GM12878 (cell line): ENCODE measurements around the gene AKT1S1. TPM values are rescaled to one million over a fixed set of nuclear protein-coding genes. Genes with fewer than 3 reads are reported as not detected.

Experiments
- ATAC-seq: fragments of 200-7000 bp; cut with Tn5 transposase; 3 replicates; pipeline ENCODE4 v1.9.1; 2020; ENCODE audit warnings: mild to moderate bottlenecking, moderate library complexity
- BruUV-seq: library from RNA; stranded (reverse); fragments of 400-500 nt; replicated peaks from 2 replicates; lab custom pipeline; 2021; lab: Mats Ljungman, UMichigan
- CTCF ChIA-PET: fragments of 300-600 bp; sonication (Branson Sonifier 250); formaldehyde crosslinking; extraction: SDS; loops from one replicate; lab custom pipeline; 2021; ENCODE audit warnings: inconsistent platforms; lab: Yijun Ruan, JAX
- POLR2A ChIA-PET: fragments of 350-600 bp; formaldehyde crosslinking; extraction: SDS; loops from one replicate; lab custom pipeline; 2021; ENCODE audit warnings: inconsistent platforms; lab: Charles Lee
- RAD21 ChIA-PET: fragments of 300-600 bp; sonication (Branson Sonifier 250); formaldehyde crosslinking; loops from one replicate; lab custom pipeline; 2023; ENCODE audit warnings: antibody characterized with exemption; ENCODE audit not compliant: unreplicated experiment; lab: Charles Lee
- SMC1A ChIA-PET: fragments of 300-600 bp; sonication (Branson Sonifier 250); formaldehyde crosslinking; loops from one replicate; lab custom pipeline; 2023; ENCODE audit not compliant: unreplicated experiment, uncharacterized antibody; lab: Charles Lee
- DNase-seq: peaks from one replicate; pipeline ENCODE4 v3.0.0-alpha.2; 2011; ENCODE audit warnings: low read depth, low spot score
- FAIRE-seq: peaks from 3 replicates; lab custom pipeline; 2011; peaks lifted over from hg19 to GRCh38; lab: Jason Lieb, UNC
- H2AFZ ChIP-seq: 2 replicates; pipeline ENCODE4 v1.6.0; 2011; ENCODE audit warnings: low read depth, low read length, control low read depth; ENCODE audit not compliant: control insufficient read depth
- H3K27ac ChIP-seq: 2 replicates; pipeline ENCODE4 v1.5.1; 2011; ENCODE audit warnings: control low read depth; ENCODE audit not compliant: control insufficient read depth, insufficient read depth
- H3K27me3 ChIP-seq, 2 experiments: replicated peaks in 1 of 2; 2 replicates each; pipeline versions ENCODE4 v1.6.0 to v1.6.1; 2011; ENCODE audit warnings: low read length in 1 of 2; ENCODE audit not compliant: control insufficient read depth in 2 of 2, insufficient read depth in 2 of 2
- H3K36me3 ChIP-seq, 2 experiments: 2 replicates each; pipeline ENCODE4 v1.5.1; 2011; ENCODE audit warnings: low read length in 1 of 2; ENCODE audit not compliant: control insufficient read depth in 2 of 2, insufficient read depth in 2 of 2
- H3K4me1 ChIP-seq: 2 replicates; pipeline ENCODE4 v1.6.1; 2011; ENCODE audit warnings: mild to moderate bottlenecking, low read length, moderate library complexity, mixed read lengths; ENCODE audit not compliant: control insufficient read depth, insufficient read depth
- H3K4me2 ChIP-seq: 2 replicates; pipeline ENCODE4 v1.6.0; 2011; ENCODE audit warnings: control low read depth; ENCODE audit not compliant: control insufficient read depth, insufficient read depth
- H3K4me3 ChIP-seq: fragments of 200-600 bp; sonication (generic); 2 replicates; pipeline ENCODE4 v1.5.1; 2016
- H3K79me2 ChIP-seq: 2 replicates; pipeline ENCODE4 v1.6.0; 2011; ENCODE audit warnings: low read length; ENCODE audit not compliant: control insufficient read depth, insufficient read depth
- H3K9ac ChIP-seq: 2 replicates; pipeline ENCODE4 v1.8.0; 2011; ENCODE audit warnings: low read length, control low read depth, mixed read lengths; ENCODE audit not compliant: control insufficient read depth, insufficient read depth
- H3K9me3 ChIP-seq: replicated peaks from 3 replicates; pipeline ENCODE4 v1.5.1; 2011; ENCODE audit warnings: mild to moderate bottlenecking, low read length; ENCODE audit not compliant: control insufficient read depth, insufficient read depth
- H4K20me1 ChIP-seq: 2 replicates; pipeline ENCODE4 v1.6.0; 2011; ENCODE audit not compliant: control insufficient read depth, insufficient read depth
- POLR2A ChIP-seq: IDR thresholded peaks from 2 replicates; pipeline ENCODE4 v1.6.1; 2011; ENCODE audit warnings: low read depth, mild to moderate bottlenecking, low read length
- POLR2AphosphoS2 ChIP-seq: IDR thresholded peaks from 2 replicates; pipeline ENCODE4 v1.6.1; 2011; ENCODE audit warnings: low read depth, mild to moderate bottlenecking, low read length, improper control_type of control experiment, moderate library complexity
- POU2F2 ChIP-seq: IDR thresholded peaks from 3 replicates; pipeline ENCODE4 v1.6.1; 2011; ENCODE audit warnings: low read depth, mild to moderate bottlenecking, low read length, borderline replicate concordance
- WGBS: methylation state at CpG from one replicate; pipeline ENCODE4 v1.1.6; 2016; ENCODE audit warnings: low lambda C conversion rate; ENCODE audit not compliant: insufficient replicate concordance, insufficient coverage; ENCODE audit errors: missing lambda C conversion rate; 5-methylcytosine and 5-hydroxymethylcytosine counted together
- in situ Hi-C: fragments of 300-500 bp; cut with MboI; formaldehyde crosslinking; loops from 9 replicates; pipeline ENCODE4 v1.14.3; 2018; ENCODE audit warnings: mixed read lengths
- intact Hi-C: fragments of 100-400 bp; cut with micrococcal nuclease; formaldehyde crosslinking; loops from one replicate; pipeline ENCODE4 v1.14.2; 2022; ENCODE audit not compliant: unreplicated experiment
- polyA plus RNA-seq, 11 experiments: library from polyadenylated mRNA; depleted of rRNA in 4 of 11; unstranded in 6 of 11; stranded (reverse) in 5 of 11; fragments of >200 nt; fragmentation: Nextera tagmentation in 4 of 11; fragmentation: Illumina TruSeq in 1 of 11; extraction: Ambion mirVana in 4 of 11; extraction: Trizol in 1 of 11; gene quantifications; 1 replicate in 1 of 11; 2 replicates in 10 of 11; pipeline versions ENCODE4 v1.2.1 to v1.2.3, GENCODE V29; 2011 to 2016; ENCODE audit warnings: inconsistent platforms in 2 of 11, missing spikeins in 2 of 11, low read depth in 1 of 11
- total RNA-seq, 4 experiments: library from RNA; depleted of rRNA in 3 of 4; stranded (reverse); fragments of >200 nt in 3 of 4; fragmentation: Illumina TruSeq in 1 of 4; extraction: Trizol in 1 of 4; gene quantifications; 2 replicates each; pipeline versions ENCODE4 v1.2.1 to v1.2.3, GENCODE V29; 2013 to 2021

Gene AKT1S1
- total and polyA plus RNA-seq, 10 of the 15 experiments (the other 5 are each of a cell fraction or from before 2014, with no cell fraction given) = 0.43 to 23.0 (median 12.3) TPM

- peaks cover 92% of the 10 kb centered on the region for H3K79me2 ChIP-seq
- ChIA-PET CTCF (interaction anchor here (1.5 kb wide), 1 partner anchor 9 kb away, joined by 6 read pairs; no protein-coding TSS in a partner anchor), SMC1A (interaction anchor here (1.9 kb wide), 1 partner anchor 12 kb away, joined by 7 read pairs; no protein-coding TSS in a partner anchor), POLR2A (interaction anchor here (0.7 to 2.3 kb wide), 4 partner anchors 11 to 37 kb away, joined by 3 to 17 read pairs (median 5); partner anchors contain the start of gene IL4I1), RAD21 (interaction anchor here (1.5 kb wide), 1 partner anchor 12 kb away, joined by 7 read pairs; no protein-coding TSS in a partner anchor)
- ATAC-seq = no peak
- BruUV-seq = no TSS peak
- DNase-seq = peak; percentile 56
- H4K20me1 ChIP-seq = no peaks in the 10 kb centered on the region; the same call in 1 of the 2 replicates
- 93% methylated on average over 31 of the region's 31 CpGs for WGBS
- FAIRE-seq = no peak
- intact Hi-C loops = no loop called here
- H3K27ac ChIP-seq = peak overlapping the region; percentile 52
- no peaks in the 10 kb centered on the region for H3K27me3 ChIP-seq
- H3K9ac ChIP-seq = peak overlapping the region; percentile 26; the same call in 1 of the 2 replicates
- no peaks in the 10 kb centered on the region for H3K9me3 ChIP-seq
- H3K36me3 ChIP-seq = peaks cover 18 to 36% of the 10 kb centered on the region in 2 experiments
- peak overlapping the region; percentile 59; the same call in 1 of the 2 replicates for H3K4me3 ChIP-seq
- H3K4me2 ChIP-seq = peak overlapping the region; percentile 76
- TF ChIP-seq POU2F2 = no peak
- 0 out of 2 replicates have a peak, but pooled peaks have one; percentile 27 for TF ChIP-seq POLR2A
- TF ChIP-seq POLR2AphosphoS2 = 0 out of 2 replicates have a peak, but pooled peaks have one; percentile 5
- no peak overlapping the region for H2AFZ ChIP-seq
- H3K4me1 ChIP-seq = peaks cover 44% of the 10 kb centered on the region
- in situ Hi-C loops = no loop called here
Observed at GRCh38 chr19:49923055-49924003, 46.2 kb upstream of the AKT1S1 start.
